Fibroblast of pulmonary artery (primary cell): ENCODE data around the gene HELZ2.
"Not testable (repeated sequence)": the region's sequence is repeated elsewhere in the genome, so short reads cannot be mapped to it uniquely, and the experiment has no call there.

ENCODE experiments used
- DNase-seq: peaks from one replicate; pipeline ENCODE4 v3.0.0-alpha.2; 2010; ENCODE audit warnings: low read depth
- H3K4me3 ChIP-seq: replicated peaks from 2 replicates; pipeline ENCODE4 v1.5.1; 2011; ENCODE audit warnings: low read depth, mild to moderate bottlenecking, control low read depth, low read length, moderate library complexity
- TF ChIP-seq, protein P1 (sequence below): IDR thresholded peaks from 2 replicates; pipeline ENCODE4 v1.5.1; 2011; ENCODE audit warnings: mild to moderate bottlenecking, control low read depth, low read length, inconsistent platforms; ENCODE audit errors: missing control alignments

Gene HELZ2

GRCh38 chr20:63618291-63618980 lies 44.4 kb upstream of the HELZ2 start:
- no peak for DNase-seq
- TF ChIP-seq, protein P1, sequence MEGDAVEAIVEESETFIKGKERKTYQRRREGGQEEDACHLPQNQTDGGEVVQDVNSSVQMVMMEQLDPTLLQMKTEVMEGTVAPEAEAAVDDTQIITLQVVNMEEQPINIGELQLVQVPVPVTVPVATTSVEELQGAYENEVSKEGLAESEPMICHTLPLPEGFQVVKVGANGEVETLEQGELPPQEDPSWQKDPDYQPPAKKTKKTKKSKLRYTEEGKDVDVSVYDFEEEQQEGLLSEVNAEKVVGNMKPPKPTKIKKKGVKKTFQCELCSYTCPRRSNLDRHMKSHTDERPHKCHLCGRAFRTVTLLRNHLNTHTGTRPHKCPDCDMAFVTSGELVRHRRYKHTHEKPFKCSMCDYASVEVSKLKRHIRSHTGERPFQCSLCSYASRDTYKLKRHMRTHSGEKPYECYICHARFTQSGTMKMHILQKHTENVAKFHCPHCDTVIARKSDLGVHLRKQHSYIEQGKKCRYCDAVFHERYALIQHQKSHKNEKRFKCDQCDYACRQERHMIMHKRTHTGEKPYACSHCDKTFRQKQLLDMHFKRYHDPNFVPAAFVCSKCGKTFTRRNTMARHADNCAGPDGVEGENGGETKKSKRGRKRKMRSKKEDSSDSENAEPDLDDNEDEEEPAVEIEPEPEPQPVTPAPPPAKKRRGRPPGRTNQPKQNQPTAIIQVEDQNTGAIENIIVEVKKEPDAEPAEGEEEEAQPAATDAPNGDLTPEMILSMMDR = no peak
- no peak overlapping the region for H3K4me3 ChIP-seq

DNA sequence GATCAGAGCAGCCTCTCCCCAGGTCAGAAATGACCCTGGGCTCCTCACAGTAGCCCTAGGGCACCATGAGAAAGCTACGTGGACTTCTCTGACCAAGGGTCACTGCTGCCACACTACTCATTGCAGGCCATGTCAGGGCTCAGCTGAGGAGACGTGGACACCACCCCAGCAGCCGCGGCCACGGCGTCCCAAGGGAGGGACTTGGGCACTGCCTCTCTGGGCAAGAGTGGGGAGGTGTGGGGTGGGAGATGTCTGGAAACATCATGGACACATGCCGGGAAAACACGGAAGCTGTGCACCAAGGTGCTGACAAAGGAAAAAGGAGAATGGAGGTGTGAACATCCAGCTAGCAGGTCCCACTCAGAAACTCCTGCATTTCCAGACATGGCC lies 43.8 kb upstream of the HELZ2 start:
- DNase-seq = no peak
- no peak overlapping the region for H3K4me3 ChIP-seq
- TF ChIP-seq, protein P1 = no peak

GRCh38 chr20:63617092-63617875 lies 43.2 kb upstream of the HELZ2 start:
- TF ChIP-seq, protein P1 = no peak
- no peak overlapping the region for H3K4me3 ChIP-seq
- DNase-seq = no peak

DNA sequence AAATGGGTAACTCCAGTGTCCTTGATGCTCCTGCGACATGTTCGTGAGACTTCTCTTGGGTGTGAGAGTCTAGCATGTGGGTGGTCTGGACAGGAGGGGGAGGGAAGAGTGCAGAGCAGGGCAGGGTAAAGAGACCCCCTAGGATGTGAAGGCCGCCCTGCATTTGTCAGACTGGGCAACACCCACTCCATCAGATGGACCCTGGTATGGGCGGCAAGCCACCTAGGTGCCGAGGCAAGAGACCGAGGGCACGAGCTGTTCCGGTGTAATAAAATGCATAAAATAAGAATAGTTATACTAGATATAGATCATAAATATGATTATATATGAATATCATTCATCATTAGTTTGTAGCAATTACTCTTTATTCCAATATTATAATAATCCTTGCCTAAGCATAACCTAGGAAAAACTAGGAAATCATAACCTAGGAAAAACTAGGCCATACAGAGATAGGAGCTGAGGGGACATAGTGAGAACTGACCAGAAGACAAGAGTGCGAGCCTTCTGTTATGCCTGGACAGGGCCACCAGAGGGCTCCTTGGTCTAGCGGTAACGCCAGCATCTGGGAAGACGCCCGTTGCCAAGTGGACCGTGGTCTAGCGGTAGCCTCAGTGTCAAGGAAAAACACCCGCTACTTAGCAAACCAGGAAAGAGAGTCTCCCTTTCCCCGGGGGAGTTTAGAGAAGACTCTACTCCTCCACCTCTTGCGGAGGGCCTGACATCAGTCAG lies 40.0 kb upstream of the HELZ2 start:
- H3K4me3 ChIP-seq = not testable (repeated sequence)
- peak; percentile 30 for DNase-seq
- TF ChIP-seq, protein P1 = peak; percentile 33

DNA sequence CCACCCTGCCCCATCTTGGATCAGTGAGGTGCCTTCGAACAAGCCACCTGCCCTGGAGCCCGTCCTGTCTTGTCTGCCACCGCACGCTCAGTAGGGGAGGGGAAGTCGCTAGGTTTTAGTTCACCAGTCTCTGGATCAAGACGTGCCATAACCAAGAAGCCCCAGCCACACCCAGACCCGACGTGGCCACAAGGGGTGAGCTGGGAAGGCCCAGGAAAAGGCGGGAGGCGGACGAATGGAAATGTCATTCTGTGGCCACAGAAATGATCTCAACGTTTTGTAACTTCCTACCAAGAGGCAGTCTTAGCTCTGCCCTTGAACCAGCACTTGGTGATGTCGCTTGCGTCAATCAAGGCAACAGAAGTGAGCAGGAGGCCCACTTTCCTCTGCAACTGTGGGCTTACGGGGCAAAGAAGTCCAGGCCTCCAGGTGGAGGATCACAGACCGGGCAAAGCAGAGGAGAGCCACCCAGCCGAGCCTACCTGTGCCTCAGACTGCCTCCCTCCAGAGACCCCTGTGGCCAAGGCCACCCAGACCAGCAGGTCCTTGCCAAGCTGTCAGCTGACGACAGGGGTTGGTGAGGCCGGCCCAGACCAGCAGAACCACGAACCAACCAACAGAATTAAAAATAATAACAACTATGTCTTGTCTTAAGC lies 38.4 kb upstream of the HELZ2 start:
- no peak for DNase-seq
- no peak overlapping the region for H3K4me3 ChIP-seq
- TF ChIP-seq, protein P1 = no peak

- H3K4me3 ChIP-seq = no peak overlapping the region
- DNase-seq = no peak
- TF ChIP-seq, protein P1 = no peak
Measured at GRCh38 chr20:63611646-63612045, 37.6 kb upstream of the HELZ2 start.
